ENCODE results near the gene CARD11.

- TF ChIP-seq CTCF (IDR thresholded peaks at IDR 0.05) (no peak), POLR2A (IDR thresholded peaks at IDR 0.05) (no peak), POLR2AphosphoS5 (IDR thresholded peaks at IDR 0.05) (no peak)
Measured at GRCh38 chr7:2873686-2874551, 169.7 kb downstream of the CARD11 start.
